HK-2 (cell line): ENCODE measurements around the gene C4orf50.
"Not testable (repeated sequence)": the region's sequence is repeated elsewhere in the genome, so short reads cannot be mapped to it uniquely, and the experiment has no call there.

Experiments used
- DNase-seq: peaks from one replicate; pipeline ENCODE4 v3.0.0-alpha.2; 2018; ENCODE audit not compliant: unreplicated experiment

The C4orf50 gene

DNA sequence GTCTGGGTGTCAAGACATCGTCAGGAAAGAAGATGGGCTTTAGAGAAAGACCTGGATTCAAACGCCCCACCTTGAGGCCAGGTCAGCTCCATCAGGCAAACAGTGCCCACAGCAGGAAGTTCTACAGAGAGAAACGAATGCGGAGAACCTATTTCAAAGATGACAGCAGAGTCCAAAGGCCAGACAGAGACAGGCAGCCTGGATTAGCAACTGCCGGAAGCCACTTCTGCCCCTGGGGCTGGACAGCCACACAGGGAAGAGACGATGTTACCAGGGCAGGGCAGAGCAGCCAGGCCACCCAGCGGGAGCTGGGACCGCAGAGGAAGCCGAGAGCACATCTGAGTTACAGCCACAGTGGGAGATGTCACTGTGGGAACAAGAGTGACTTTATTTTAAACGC lies 1.2 kb downstream of the C4orf50 start:
- DNase-seq = no peak

DNA sequence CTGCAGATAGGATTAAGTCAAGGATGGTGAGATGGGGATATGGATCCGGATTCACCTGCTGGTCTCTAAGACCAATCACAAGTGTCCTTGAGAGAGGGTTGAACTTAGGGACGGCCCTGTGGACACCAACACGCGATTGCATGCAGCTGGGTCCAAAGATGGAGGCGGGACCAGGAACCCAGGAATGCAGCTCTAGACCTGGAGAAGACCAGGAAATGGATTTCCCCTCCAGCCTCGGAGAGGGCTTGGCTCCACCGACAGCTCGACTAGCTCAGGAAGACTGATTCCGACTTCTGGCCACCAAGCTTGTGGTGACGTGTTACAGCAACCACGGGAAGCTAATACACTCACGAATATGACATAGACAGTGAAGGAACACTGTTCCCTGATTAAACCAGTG lies 4.7 kb downstream of the C4orf50 start:
- no peak for DNase-seq

DNA sequence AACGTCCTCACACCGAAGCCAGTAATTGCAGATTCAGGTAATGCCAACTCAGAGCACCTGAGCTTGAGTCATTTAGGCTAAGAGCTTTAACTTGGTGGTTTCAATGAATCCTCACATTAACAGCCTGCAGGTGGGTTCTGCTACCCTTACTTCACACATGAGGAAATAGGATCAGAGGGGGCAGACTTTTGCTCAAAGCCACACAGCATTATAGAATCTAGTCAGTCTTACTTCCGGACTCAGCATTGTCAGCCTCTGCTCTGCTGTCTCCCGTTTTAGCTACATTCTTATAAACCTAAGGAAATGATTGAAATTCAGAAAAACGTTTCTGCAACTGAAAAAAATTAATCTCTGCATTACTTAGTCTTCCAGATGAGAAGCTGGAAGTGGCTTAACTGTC lies 6.0 kb downstream of the C4orf50 start:
- no peak for DNase-seq

DNA sequence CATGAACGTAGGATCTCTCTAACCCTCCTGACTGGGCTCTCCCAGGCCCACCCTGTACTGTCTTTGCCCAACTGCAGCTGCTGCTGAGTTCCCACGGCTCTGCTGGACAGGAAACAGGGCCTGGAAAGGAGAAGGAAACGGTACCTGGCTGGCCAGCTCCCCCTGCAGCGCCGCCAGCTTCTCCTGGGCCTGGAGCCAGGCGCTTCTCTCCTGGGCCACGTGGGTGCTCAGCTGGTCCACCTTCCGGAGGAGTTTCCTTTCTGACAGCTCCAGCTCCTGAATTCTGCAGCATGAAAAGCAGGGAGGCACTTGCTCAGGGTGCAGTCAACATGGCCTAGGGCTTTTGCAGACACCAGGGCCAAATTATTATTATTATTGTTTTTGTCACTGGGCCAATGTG lies 6.5 kb downstream of the C4orf50 start:
- no peak for DNase-seq

DNA sequence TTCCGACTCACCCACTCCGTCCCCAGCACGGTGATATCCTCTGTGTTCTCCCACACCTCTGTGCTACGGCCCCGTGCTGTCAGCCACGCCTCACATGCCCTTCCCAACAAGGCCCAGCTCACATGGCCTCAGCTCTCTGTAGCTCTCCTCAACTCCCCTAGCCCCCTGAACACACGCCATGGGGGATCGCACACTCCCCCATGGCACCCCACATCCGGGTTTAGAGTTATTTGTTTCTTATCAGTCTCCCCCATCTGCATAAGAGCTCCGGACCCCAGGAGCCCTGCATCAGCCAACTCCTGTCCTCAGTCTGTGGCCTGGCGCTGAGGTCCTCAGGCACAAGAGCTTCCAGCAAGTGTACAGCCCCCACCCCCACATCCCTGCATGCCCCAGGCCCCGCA lies 7.0 kb downstream of the C4orf50 start:
- DNase-seq = no peak

DNA sequence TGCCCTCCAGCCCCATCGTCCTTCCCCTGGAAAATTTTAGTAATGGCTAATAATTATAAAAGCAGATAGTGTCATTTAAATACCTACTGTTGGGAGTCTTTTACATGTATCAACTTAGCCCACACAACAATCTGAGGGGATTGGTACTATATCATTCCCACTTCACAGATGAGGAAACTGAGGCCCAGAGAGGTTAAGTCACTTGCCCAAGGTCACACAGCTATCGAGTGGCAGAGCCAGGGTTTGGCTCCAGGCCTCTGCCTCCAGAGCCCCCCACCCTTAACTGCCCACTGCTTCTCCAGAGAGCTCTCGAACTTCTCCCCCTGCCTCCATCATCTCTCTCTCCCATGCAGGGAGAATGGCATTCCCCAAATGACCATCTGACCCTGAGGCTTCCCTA lies 7.4 kb downstream of the C4orf50 start:
- no peak for DNase-seq

DNA sequence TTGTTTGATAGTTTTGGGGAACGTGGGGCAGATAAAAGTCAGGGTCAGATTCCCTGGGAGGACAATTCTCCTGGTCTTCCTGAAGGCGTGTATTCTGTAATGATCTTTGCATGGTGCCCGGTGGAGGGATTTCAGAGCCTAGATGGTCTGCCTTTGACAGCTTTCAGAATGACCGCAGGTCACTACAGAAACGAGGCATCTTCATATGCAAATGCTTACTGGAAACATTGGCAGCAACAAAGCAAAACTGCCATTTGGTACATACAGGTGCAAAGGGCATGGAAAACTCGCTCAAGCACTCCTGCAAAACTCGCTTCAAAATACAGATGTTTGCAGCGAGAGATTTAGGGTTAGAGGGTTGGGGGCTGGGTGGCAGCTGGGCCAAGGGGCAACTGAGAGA lies 8.8 kb downstream of the C4orf50 start:
- no peak for DNase-seq

DNA sequence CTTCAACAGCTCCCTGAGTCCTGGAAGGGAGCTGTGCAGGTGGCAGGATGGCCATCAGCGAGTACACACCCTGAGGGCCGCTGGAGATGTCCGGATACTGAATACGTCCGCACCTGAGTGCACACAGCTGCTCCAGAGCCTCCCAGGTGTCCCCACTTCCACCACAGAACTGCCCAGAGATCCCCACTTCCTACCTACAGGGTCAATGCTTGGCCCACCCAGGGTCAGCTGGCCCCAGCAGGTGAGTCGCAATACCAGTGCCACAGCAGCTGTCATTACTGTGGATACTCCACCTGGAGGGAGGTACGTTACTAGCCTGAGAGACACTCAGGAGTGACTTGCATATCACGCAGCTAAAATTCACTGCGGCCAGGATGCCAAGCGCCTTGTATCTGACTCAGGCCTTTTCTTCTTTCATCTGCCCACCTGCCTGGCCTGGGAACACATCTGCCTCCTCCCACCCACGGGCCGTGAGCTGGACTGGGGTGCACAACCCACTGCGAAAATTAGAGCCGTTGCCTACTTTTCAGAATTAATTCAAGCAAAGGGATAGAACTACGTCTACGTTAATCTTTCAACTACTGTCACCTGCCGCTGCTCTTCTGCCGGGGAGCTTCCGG lies 9.4 kb downstream of the C4orf50 start:
- no peak for DNase-seq

DNA sequence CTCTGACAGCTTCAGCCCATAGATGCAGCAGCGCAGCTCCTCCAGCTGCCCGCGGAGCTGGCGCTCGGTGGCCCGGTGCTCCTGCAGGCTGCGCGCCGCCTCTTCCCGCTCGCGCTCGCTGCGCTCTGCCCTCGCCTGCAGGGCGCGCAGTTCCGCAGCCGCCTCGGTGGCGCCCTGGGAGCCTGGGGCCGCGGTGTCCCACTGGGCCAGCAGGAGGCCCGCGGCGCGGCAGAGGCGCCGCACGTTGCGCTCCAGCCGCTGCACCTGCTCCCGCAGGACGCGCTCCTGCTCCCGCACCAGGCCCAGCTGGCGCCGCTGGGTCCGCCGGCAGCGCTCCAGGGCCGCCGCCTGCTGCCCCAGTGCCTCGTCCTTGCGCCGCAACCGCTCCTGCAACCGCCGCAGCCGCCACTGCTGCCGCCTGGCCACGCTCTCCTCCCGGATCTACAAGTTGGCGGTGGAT lies 10.1 kb downstream of the C4orf50 start:
- no peak for DNase-seq

DNA sequence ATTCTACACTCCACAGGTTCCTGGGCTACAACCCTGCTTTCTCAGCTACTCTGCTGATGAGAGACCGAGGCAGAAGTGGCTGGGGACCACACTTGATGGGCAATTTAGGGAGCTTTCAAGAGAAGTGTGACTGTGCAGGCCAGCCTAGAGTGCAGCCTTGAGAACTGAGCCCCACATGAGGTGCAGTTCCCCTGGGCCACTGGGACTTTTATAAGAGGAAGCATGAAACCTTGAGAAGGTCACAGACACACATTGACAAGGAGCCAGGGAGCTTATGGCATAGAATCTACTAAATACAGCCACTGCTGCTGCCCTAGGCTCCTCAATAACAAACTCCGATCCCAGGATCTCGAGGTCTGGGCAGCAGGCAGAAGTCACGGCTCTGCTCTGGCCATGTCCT lies 13.1 kb downstream of the C4orf50 start:
- no peak for DNase-seq

DNA sequence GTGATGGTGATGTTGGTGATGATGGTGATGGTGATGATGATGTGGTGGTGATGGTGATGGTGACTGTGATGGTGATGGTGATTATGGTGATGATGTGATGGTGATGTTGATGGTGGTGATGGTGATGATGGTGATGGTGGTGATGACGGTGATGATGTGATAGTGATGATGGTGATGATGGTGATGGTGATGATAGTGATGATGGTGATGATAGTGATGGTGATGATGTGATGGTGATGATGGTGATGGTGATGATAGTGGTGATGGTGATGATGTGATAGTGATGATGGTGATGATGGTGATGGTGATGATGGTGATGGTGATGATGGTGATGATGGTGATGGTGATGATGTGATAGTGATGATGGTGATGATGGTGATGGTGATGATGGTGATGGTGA lies 14.7 kb downstream of the C4orf50 start:
- not testable (repeated sequence) for DNase-seq

DNA sequence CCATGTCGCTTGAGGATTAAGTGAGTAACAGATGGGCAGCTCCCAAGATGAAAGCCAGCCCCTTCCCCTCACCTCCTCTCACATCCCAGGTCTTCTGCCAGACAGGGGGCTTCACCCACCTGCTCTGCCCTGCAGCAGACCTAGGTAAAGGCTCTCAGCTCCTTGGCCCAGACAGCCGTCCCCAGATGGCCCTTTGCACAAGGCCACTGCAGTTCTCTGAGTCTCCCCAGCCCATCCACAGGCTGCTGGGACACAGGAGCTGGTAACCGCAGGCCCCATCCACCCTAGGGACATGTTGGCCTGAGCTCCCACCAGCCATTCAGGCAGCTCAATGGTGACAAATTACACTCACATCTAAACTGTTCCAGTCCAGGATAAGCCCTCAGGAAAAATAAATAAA lies 15.3 kb downstream of the C4orf50 start:
- DNase-seq = no peak

DNA sequence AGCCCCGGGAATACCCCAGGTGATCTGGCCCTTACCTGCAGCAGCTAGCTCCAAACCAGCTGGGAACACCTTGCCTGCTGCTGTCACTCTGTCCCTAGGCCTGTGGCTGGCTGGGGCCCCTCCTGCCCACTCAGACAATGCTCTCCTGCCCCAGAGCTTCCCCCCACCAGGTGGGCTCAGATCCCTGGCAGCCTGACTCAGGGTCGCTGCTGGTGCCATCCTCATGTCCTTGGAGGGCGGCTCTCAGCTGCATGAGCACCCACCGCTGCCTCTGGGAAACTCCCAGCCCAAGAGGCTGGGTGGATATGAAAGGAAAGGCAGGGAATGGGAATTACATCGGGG lies 15.8 kb downstream of the C4orf50 start:
- DNase-seq = no peak

DNA sequence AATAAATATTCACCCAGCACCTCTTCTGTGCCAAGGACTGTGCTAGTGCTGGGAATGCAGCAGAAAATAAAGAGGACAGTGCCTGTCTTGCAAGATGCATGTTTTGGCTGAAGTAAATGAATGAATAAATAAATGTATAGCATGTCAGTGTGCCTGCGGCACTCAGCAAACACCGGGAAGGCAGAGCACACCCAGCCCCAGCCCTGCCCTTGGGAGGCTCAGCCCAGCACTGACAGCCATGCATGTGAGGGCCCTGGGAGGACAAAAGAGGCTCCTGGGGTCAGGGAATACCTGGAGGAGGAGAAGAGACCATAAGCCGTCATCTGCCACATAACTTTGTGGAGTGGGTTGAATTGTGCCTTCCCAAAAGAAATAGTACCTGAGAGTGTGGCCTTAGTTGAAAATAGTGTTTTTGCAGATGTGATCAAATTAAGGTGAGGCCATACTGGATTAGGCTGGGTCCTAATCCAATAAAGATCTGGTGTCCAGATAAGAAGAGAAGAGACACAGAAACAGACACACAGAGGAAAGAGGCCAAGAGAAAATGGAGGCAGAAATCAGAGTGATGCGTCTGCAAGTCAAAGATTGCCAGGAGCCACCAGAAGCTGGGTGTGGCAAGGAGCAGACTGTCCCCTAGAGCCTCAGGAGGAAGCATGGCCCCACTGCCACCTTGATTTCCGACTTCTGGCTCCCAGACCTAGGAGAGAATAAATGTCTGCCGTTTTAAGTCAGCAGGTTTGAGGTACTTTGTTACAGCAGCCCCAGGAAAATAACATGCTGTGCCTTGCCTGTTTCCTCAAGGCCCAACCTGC lies 16.3 kb downstream of the C4orf50 start:
- DNase-seq = no peak

DNA sequence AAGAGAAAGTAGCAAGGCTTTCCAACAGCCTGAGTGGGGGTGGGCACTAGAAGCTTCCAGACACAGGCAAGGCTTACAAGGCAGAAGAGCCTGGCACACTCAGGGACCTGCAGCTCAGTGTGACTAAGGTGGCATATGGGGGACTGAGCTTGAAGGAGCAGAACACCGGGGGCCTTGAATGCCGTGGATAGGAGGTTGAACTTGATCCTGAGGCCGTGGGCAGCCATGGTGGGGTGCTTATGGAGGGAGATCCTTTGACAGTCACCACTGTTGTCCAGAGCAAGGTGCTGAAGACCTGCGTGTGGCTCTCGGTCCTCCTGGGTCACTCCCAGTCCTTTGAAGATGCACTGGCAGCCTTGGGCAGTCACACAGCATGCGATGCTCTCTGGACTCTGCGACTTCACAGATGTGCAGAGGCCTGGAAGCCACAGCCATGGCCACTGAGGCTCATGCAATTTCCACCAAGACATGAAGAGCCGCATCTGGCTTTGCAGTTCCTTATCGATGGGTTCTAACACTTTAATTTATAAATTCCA lies 18.3 kb downstream of the C4orf50 start:
- DNase-seq = no peak

DNA sequence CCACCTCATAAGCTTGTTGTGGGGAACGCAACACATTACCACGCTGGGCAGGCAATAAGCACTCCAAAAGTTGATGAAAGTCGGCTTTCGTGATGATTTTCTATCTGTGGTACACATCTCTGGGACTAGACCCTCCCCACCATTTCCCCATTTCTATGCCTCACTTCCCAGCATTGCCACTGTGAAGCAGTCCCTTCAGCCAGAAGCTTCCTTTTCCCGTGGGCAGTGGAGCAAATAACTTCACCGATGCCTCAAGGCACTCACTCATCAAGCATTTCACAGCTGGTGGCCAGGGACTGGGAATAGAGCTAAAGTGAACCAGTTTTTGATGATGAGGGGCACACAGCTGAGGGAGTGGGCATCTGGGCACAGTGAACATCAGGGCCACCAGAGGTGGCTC lies 18.9 kb downstream of the C4orf50 start:
- no peak for DNase-seq

DNA sequence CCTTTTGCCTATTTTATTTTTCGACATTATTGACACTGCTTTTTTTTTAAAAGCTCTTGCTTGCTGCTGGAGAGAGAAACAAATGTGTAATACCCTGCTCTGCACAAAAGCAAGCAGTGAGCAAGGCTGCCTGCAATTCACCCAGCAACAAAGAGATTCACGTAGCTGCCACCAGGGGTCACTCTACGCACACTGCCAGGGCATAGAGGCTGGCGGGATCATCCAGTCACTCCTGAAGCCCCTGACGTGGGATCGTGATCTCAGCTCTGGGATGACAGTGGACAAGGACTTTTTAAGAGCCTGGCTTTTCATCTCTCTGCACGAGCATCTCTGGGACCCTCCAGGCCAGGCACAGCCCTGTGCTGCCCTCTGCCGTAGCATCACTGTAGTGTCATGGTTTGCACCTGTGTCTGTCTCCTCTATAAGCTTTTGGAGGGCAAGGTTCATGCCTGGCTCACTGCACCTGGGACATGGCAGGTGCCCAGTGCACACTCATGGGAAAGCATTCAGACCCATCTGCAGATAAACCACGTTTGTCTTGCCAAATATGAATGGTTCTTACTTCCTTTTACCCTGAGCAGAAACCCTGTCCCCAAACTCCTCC lies 19.8 kb downstream of the C4orf50 start:
- DNase-seq = peak; percentile 62

DNA sequence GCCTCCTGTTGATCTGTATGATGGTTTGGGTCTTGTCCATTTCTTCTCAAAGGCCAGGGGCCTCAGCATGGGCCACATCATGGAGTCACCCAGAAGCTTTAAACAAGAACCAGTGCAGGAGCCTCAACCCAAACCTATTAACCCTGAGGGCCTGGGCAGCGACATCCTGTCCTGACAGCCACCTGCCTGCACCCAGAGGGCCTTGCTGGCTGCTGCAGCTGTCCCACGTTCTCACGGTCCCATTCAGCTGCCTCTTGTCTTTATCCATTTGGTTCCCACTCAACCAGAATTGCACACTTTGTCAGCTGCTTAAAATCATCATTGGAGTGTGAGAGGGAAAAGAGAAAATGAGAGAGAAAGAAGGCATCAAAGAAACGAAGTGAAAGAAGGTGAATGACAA lies 21.6 kb downstream of the C4orf50 start:
- no peak for DNase-seq

DNA sequence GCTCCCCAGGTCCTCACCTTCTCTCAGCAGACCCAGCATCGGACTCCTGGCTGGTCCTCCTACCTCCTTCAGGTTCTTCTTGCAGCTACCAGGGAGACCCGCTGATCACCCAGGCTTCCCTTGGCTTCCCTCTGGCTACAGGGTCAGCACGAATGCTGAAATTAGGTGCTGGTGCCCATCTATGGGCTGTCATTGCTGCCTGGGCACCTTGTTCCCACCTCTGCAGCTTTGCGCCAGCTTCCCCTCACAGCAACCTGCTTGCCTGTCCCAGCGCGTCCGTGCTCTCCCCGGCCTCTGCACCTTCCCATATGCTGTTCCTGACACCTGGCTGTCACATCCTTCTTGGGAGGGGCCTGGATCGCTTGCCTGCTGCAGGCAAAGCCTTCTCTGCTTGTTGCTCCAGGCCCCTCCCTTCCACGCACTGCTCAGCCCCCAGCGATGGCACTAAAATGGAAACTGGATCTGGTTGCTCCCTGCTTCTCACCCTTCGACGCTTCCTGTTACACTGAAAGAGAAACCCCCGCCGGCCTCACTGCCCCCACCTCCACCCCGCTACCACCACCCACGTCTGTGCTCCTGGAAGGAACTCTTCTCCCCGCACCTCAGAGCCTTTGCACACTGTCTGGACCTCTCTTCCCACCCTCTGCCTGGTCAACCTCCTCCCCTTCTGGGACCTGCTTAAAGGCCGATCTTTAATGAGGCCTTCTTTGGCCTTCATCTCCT lies 22.2 kb downstream of the C4orf50 start:
- DNase-seq = no peak

DNA sequence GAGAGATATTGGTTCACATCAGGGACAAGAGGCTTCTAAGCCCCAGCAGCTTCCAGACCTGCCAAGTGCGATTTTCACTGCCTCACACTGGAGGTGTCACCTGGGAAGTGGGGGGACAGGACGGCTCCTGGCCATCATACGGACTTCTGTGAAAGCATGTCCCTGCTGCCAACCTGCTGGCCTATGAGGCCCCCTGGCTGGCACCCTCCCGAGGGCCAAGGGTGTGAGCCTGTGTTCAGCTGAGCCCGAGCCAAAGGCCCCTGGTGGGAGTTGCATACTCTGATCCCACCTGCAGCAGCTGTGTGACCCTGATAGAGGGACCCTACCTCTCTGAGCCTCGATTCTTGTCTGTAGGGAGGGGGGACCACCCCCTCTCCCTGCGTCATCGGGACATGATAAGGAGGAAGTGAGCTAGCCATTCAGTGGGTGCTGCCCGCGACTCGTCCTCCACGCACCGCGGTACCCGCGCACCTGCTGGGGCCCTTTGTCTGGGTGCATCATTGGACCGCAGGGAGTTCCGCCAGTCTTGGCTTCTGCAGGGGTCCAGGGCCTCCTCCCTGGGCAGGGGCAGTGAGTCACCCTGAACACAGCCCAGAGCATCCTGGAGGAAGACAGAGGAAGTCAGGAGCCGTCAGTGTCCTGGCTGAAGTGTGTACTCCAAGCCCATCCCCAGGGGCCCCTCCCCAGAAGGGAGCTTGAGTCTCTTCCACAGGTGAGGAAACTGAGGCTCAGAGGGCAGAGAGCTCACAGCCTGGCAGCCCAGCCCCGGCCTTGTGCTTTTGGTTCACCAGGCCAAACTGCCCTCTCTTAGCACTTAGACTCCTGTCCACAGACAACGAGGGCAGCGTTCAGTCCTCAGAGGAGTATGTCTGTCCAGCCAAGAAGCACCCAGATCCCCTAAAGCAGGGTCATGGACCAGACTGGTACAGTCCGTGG lies 24.1 kb downstream of the C4orf50 start:
- no peak for DNase-seq

DNA sequence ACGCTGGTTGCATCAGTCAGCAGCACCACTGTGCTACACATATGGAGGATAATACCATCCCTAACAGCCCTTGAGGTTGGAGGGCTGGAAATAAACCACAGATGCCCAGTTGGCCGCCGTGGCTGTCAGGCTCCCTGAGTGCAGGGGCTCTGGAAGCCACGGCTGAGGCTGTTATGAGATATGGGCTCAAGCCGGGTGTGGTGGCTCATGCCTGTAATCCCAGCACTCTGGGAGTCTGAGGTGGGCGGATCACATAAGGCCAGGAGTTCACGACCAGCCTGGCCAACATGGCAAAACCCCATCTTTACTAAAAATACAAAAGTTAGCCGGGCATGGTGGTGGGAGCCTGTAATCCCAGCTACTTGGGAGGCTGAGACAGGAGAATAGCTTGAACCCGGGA lies 24.9 kb downstream of the C4orf50 start:
- DNase-seq = not testable (repeated sequence)
